Sigmoid colon (tissue), 4 donors: ENCODE results near the gene COQ8A.

ENCODE experiments used
- EP300 ChIP-seq, 4 donors: sonication (generic); formaldehyde crosslinking; IDR thresholded peaks; one replicate each; pipeline ENCODE4 v1.6.1; 2017; ENCODE audit warnings: antibody characterized with exemption in 4 of 4
- POLR2AphosphoS5 ChIP-seq, 4 donors: sonication (generic); formaldehyde crosslinking; IDR thresholded peaks; one replicate each; pipeline ENCODE4 v1.6.1; 2017; ENCODE audit warnings: antibody characterized with exemption in 4 of 4
- TF ChIP-seq, protein P1 (sequence below), 4 experiments: fragments of 450-650 bp in 3 of 4; fragments of 200-600 bp in 1 of 4; IDR thresholded peaks; one replicate each; pipeline ENCODE4 v1.5.1; 2016 to 2019; ENCODE audit warnings: antibody characterized with exemption in 4 of 4, mild to moderate bottlenecking in 3 of 4, moderate library complexity in 2 of 4

- TF ChIP-seq, protein P1, sequence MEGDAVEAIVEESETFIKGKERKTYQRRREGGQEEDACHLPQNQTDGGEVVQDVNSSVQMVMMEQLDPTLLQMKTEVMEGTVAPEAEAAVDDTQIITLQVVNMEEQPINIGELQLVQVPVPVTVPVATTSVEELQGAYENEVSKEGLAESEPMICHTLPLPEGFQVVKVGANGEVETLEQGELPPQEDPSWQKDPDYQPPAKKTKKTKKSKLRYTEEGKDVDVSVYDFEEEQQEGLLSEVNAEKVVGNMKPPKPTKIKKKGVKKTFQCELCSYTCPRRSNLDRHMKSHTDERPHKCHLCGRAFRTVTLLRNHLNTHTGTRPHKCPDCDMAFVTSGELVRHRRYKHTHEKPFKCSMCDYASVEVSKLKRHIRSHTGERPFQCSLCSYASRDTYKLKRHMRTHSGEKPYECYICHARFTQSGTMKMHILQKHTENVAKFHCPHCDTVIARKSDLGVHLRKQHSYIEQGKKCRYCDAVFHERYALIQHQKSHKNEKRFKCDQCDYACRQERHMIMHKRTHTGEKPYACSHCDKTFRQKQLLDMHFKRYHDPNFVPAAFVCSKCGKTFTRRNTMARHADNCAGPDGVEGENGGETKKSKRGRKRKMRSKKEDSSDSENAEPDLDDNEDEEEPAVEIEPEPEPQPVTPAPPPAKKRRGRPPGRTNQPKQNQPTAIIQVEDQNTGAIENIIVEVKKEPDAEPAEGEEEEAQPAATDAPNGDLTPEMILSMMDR (IDR thresholded peaks at IDR 0.05) = no peak
- no peak for TF ChIP-seq POLR2AphosphoS5 (IDR thresholded peaks at IDR 0.05)
- no peak for TF ChIP-seq EP300 (IDR thresholded peaks at IDR 0.05)
Observed at GRCh38 chr1:226981838-226982237, 41.7 kb downstream of the COQ8A start.
